Smooth muscle cell (in vitro differentiated cells): ENCODE measurements around the gene MAML3. TPM values are rescaled to one million over a fixed set of nuclear protein-coding genes. Genes with fewer than 3 reads are reported as not detected.
A peak's percentile ranks its signal among the peaks of the same experiment; 100 is the strongest.

Experiments
- DNase-seq: peaks from one replicate; lab custom pipeline; 2025; ENCODE audit not compliant: unreplicated experiment; lab: John Stamatoyannopoulos, UW
- H2AFZ ChIP-seq: fragments of 200-600 bp; sonication (generic); 2 replicates; pipeline ENCODE4 v1.6.0; 2016; ENCODE audit warnings: antibody characterized with exemption, low read depth, mild to moderate bottlenecking
- H3F3A ChIP-seq: fragments of 200-600 bp; sonication (generic); 2 replicates; pipeline ENCODE4 v1.6.0; 2017; ENCODE audit warnings: antibody characterized with exemption, low read depth
- H3K27ac ChIP-seq: fragments of 200-600 bp; sonication (generic); 2 replicates; pipeline ENCODE4 v1.5.1; 2016; ENCODE audit warnings: low read depth, mild to moderate bottlenecking
- H3K27me3 ChIP-seq: fragments of 200-600 bp; sonication (generic); 2 replicates; pipeline ENCODE4 v1.6.1; 2016; ENCODE audit warnings: low read depth, mild to moderate bottlenecking
- H3K36me3 ChIP-seq: fragments of 200-600 bp; sonication (generic); 2 replicates; pipeline ENCODE4 v1.5.1; 2016; ENCODE audit warnings: low read depth
- H3K4me1 ChIP-seq: fragments of 200-600 bp; sonication (generic); 2 replicates; pipeline ENCODE4 v1.5.1; 2016; ENCODE audit warnings: low read depth
- H3K4me2 ChIP-seq: fragments of 200-600 bp; sonication (generic); 2 replicates; pipeline ENCODE4 v1.6.0; 2016; ENCODE audit warnings: mild to moderate bottlenecking
- H3K4me3 ChIP-seq: fragments of 200-600 bp; sonication (generic); 2 replicates; pipeline ENCODE4 v1.5.1; 2016; ENCODE audit warnings: mild to moderate bottlenecking
- H3K79me2 ChIP-seq: fragments of 200-600 bp; sonication (generic); 2 replicates; pipeline ENCODE4 v1.6.0; 2016; ENCODE audit warnings: low read depth, mild to moderate bottlenecking
- H3K9ac ChIP-seq: fragments of 200-600 bp; sonication (generic); 2 replicates; pipeline ENCODE4 v1.6.0; 2016; ENCODE audit warnings: low read depth
- H3K9me3 ChIP-seq: fragments of 200-600 bp; sonication (generic); replicated peaks from 2 replicates; pipeline ENCODE4 v1.5.1; 2016; ENCODE audit warnings: low read depth
- H4K20me1 ChIP-seq: fragments of 200-600 bp; sonication (generic); 2 replicates; pipeline ENCODE4 v1.6.0; 2016; ENCODE audit warnings: low read depth
- WGBS: methylation state at CpG from one replicate; pipeline ENCODE4 v1.1.7; 2016; ENCODE audit warnings: low lambda C conversion rate; 5-methylcytosine and 5-hydroxymethylcytosine counted together
- polyA plus RNA-seq: library from polyadenylated mRNA; unstranded; fragments of >200 nt; fragmentation: Nextera tagmentation; extraction: Ambion mirVana; gene quantifications from 2 replicates; pipeline ENCODE4 v1.2.1, GENCODE V29; 2016
- total RNA-seq: library from RNA; depleted of rRNA; stranded (reverse); fragments of >200 nt; gene quantifications from 2 replicates; pipeline ENCODE4 v1.2.3, GENCODE V29; 2014
- TF ChIP-seq, protein P1 (sequence below): fragments of 200-600 bp; sonication (generic); IDR thresholded peaks from 2 replicates; pipeline ENCODE4 v1.5.1; 2017; ENCODE audit warnings: borderline replicate concordance, mild to moderate bottlenecking, antibody characterized with exemption; ENCODE audit not compliant: insufficient read depth, poor library complexity, severe bottlenecking

MAML3 gene
- total and polyA plus RNA-seq, 2 experiments from 2014 or later, result 4.9 to 12.6 TPM

DNA sequence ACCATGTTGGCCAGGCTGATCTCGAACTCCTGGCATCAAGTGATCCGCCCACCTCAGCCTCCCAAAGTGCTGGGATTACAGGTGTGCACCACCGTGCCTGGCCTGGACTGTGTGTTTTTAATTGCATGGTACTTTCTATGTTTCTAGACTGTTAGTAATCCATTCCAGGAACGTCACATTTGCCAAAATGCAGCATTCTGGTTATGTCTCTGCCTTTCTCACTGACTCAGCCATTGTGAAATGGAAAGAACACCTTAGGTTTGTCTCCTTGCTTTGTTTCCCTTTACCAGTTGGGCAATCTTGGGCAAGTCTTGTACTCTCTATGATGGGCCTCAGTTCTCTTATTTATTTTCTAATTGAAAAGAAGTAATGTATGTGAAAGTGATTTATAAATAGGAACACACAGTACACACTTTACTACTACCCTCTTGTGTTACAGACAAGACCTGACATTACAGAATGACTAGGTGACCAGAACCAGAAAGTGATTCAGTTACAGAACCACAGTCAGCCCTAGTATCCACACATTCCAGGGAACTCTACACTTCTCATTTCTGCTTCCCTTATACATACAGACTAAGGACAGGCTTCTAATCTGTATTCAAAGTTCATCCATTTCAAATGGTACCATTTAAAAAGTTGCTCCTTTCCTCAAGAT lies 301.2 kb downstream of the MAML3 start:
- Histone ChIP-seq H3F3A (peaks cover 5% of the 10 kb centered on the region), H3K27me3 (no peaks in the 10 kb centered on the region), H3K79me2 (peaks cover 16% of the 10 kb centered on the region), H2AFZ (no peak overlapping the region), H3K4me2 (no peak overlapping the region), H3K27ac (no peak overlapping the region), H3K9me3 (no peaks in the 10 kb centered on the region), H3K9ac (no peak overlapping the region), H4K20me1 (peaks cover 31% of the 10 kb centered on the region), H3K4me1 (peaks cover 57% of the 10 kb centered on the region), H3K4me3 (no peak overlapping the region), H3K36me3 (no peaks in the 10 kb centered on the region)
- TF ChIP-seq, protein P1, sequence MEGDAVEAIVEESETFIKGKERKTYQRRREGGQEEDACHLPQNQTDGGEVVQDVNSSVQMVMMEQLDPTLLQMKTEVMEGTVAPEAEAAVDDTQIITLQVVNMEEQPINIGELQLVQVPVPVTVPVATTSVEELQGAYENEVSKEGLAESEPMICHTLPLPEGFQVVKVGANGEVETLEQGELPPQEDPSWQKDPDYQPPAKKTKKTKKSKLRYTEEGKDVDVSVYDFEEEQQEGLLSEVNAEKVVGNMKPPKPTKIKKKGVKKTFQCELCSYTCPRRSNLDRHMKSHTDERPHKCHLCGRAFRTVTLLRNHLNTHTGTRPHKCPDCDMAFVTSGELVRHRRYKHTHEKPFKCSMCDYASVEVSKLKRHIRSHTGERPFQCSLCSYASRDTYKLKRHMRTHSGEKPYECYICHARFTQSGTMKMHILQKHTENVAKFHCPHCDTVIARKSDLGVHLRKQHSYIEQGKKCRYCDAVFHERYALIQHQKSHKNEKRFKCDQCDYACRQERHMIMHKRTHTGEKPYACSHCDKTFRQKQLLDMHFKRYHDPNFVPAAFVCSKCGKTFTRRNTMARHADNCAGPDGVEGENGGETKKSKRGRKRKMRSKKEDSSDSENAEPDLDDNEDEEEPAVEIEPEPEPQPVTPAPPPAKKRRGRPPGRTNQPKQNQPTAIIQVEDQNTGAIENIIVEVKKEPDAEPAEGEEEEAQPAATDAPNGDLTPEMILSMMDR, result no peak
- DNase-seq, result no peak
- 74% methylated on average over 4 of the region's 4 CpGs for WGBS

DNA sequence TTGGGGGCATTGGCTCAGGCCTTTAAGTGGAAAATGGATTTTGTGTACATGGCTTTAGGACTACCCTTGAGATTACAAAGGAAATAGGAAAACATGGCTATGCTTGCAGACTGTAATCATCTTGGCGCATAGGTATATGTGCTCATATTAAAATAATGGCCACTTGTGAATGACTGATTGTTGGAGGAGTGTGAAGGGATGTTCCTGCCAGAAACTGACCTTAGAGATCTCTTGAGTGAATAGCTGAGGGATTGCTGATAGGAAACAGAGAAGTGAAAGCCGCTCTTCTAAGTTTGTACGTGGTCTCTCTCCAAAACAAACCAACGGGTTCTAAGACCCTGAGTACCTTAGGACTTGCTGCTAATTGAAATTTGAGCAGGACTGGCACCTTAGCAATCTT lies 302.3 kb downstream of the MAML3 start:
- H3K9me3 ChIP-seq, result no peaks in the 10 kb centered on the region
- no peak overlapping the region for H3K4me2 ChIP-seq
- peaks cover 4% of the 10 kb centered on the region for H3F3A ChIP-seq
- H3K9ac ChIP-seq, result no peak overlapping the region
- H3K27ac ChIP-seq, result no peak overlapping the region
- H4K20me1 ChIP-seq, result peaks cover 27% of the 10 kb centered on the region
- no peaks in the 10 kb centered on the region for H3K27me3 ChIP-seq
- no peaks in the 10 kb centered on the region for H3K36me3 ChIP-seq
- no peak overlapping the region for H3K4me3 ChIP-seq
- H3K4me1 ChIP-seq, result peaks cover 57% of the 10 kb centered on the region
- no peak overlapping the region for H2AFZ ChIP-seq
- no peak for DNase-seq
- H3K79me2 ChIP-seq, result peaks cover 16% of the 10 kb centered on the region
- 95% methylated on average over 4 of the region's 4 CpGs for WGBS
- TF ChIP-seq, protein P1, result no peak

DNA sequence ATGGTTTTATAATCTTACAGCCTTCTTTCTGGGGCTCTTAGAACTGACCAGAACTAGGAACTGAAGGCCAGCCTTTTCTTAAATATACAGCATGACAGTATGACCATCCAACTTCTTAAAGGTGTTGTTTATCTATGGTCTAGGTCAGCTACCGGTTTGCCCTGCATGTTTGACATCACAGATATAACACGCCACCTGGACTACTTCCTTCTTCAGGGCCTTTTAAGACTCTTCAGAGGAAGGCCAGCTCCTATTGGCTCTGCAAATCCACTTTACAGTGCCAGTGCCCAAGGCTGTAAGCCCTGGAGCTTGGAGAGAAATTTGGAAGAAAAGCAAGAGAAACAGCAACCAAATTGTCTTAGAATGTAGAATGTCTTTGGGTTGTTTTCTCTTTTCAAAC lies 302.9 kb downstream of the MAML3 start:
- Histone ChIP-seq H3F3A (no peaks in the 10 kb centered on the region), H3K9ac (no peak overlapping the region), H3K4me2 (no peak overlapping the region), H3K9me3 (no peaks in the 10 kb centered on the region), H3K79me2 (peaks cover 16% of the 10 kb centered on the region), H4K20me1 (peaks cover 22% of the 10 kb centered on the region), H3K27me3 (no peaks in the 10 kb centered on the region), H2AFZ (no peak overlapping the region), H3K4me3 (no peak overlapping the region), H3K27ac (no peak overlapping the region), H3K36me3 (no peaks in the 10 kb centered on the region), H3K4me1 (peaks cover 53% of the 10 kb centered on the region)
- 98% methylated on average over 2 of the region's 2 CpGs for WGBS
- TF ChIP-seq, protein P1, result no peak
- DNase-seq, result no peak

DNA sequence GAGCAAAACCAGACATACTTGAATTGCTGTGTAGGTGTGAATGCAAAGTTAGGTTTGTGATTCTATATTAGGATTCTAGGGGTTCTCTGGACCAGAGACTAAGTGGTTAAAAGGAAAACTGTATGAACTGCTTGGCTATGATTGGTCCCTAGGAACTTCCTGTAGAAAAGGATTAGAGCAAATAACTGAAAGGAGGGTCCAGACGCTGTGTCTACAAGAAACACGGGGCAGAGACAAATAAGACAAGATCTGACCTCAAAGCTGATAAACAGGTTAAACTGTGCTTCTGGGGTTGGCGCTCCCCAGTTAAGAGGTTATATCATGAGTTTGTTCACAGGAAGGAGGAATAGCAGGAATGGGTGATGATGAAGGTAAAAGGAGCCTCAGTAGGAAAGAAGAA lies 304.8 kb downstream of the MAML3 start:
- 12% methylated on average over 3 of the region's 3 CpGs for WGBS
- Histone ChIP-seq H4K20me1 (peaks cover 25% of the 10 kb centered on the region), H3K9ac (no peak overlapping the region), H3K36me3 (no peaks in the 10 kb centered on the region), H3K79me2 (peaks cover 12% of the 10 kb centered on the region), H3K27ac (no peak overlapping the region), H3K9me3 (no peaks in the 10 kb centered on the region), H3K4me2 (peak overlapping the region; percentile 76), H3K4me1 (peaks cover 44% of the 10 kb centered on the region), H3K27me3 (no peaks in the 10 kb centered on the region), H3F3A (no peaks in the 10 kb centered on the region), H3K4me3 (no peak overlapping the region), H2AFZ (no peak overlapping the region)
- DNase-seq, result no peak
- TF ChIP-seq, protein P1, result no peak
